ENCODE data around the gene RACGAP1.
"Not testable (repeated sequence)": the region's sequence is repeated elsewhere in the genome, so short reads cannot be mapped to it uniquely, and the experiment has no call there.

The RACGAP1 gene

DNA sequence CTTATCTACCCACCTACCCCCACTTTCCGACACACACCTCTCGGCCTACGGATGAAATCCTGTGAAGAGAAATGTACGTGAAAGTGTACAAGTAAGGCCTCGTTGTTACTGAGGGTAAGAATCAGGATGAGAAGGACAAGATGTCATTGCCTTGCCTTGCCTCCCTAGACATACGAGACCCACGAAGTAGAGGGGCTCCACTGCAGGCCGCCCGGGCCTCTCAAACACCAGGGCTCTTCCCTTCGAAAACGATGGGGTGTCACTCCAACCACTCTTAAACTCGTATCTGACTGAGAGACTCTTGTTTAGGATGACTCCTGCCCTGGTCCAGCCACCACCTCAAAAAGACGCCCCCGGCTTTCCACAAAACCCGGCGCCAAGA, 498 bp downstream of the RACGAP1 start:
- DNase-seq = peak; percentile 27

- no peak for DNase-seq
Measured at GRCh38 chr12:50024227-50024626, 1.1 kb downstream of the RACGAP1 start.

GRCh38 chr12:50022903-50023302, 2.4 kb downstream of the RACGAP1 start:
- no peak for DNase-seq

DNA sequence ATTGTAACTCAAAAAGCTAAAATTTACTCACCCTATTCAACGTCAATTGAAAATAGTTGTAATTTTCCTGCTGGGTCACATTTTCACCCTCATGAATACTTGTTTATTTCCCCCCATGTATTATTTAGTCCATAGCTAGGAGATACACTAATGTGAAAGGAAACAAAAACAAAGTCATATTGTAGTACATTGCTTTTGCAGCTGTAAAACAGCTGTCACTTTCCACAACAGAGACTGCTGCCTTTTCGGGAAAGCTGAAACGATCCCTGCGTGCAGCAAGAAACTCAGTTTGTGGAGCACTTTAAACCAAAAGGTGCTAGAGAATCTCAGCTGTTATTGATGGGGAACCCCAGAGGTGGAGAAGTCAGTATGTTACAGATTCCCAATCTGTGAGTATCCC, 4.3 kb downstream of the RACGAP1 start:
- DNase-seq = no peak

DNA sequence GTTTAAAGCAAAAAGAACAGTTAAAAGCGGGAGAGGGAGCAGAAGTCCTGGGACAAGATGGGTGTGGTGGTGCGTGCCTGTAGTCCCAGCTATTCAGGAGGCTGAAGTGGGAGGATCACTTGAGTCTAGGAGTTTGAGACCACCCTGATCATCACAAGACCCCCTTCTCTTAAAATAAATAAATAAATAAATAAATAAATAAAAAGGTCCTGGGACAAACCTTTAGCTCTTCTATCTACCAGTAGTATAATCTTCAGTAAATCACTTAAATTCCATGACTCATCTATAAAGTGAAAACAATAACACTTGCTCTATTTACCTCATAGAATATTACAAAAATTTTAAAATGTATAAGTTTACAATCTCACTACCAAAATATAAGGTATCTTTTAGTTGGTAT, 5.8 kb downstream of the RACGAP1 start:
- no peak for DNase-seq

DNA sequence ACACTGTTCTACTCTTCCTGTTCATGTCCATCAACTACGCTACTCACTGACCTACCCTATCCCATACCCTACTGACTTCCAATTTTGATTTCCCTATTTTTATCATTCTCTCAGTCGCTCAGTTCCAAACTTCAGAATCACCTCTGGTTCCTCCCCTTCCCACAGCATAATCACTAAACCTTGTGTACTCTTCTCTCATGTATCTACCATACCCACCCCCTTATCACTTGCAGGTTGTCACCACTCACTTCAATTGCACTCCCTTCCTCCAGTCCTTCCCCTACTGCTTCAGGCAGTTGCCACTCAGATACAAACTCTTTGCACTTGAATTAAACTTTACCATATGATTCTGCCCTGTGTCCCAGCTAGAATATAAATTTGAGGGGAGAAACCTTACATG, 6.3 kb downstream of the RACGAP1 start:
- DNase-seq = no peak

- no peak for DNase-seq
Measured at GRCh38 chr12:50018154-50018553, 7.1 kb downstream of the RACGAP1 start.

- DNase-seq = no peak
Measured at GRCh38 chr12:50017641-50018040, 7.7 kb downstream of the RACGAP1 start.

DNA sequence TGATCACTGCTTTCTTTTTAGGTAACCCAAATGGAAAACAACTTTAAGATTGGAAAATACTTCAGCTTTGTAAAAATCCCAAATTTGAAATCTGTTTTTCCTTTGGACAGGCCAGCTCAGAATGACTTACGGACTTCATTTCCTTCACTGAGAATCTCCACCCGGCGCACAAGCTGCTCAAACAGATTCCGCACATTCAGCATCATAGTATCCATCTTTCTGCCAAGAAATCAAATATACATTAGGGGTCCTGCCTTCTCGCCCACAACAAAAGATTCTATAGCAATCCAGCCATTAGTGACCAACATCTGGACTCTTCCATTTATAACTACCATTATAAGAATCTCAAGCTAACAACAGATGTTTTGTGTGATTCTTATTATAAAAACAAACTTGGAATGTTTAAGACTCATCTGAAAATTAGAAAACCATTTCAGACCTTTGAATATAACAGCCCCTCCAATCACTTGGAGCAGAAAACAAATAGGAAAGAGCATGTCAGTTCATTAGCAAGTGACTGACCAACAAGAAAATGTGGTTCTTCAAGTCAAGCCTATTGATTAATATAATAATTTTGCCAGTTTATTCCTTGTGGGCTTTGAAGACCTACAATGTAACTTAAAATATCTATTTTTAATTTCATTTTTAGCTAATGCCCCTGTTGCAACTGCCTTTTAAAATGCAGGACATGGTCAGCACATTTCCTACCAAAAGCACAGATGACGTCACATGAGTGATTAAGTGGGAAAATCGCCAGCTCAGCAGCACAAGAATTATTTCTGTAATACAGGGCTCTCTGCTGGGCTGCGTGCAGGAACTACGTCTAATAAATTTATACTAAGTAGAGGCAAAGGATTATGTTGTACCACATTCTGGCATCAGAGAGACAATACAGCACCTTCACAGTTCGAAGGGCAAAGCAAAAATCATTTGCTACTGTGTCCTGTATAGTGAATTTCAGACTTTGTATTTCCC, 8.5 kb downstream of the RACGAP1 start:
- DNase-seq = no peak

DNA sequence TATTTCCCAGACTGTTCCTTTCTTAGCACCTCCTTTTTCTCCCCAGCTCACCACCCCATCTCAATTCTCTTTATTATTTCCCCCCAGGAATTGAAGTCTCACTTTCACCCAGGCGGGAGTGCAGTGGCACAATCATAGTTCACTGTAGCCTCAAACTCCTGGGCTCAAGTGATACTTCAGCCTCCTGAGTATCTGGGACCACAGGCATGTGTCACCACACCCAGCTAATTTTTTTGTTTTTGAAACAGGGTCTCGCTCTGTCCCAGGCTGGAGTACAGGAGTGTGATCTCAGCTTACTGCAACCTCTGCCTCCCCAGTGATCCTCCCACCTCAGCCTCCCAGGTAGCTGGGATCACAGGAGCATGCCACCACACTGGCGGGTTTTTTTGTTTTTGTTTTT, 11.0 kb downstream of the RACGAP1 start:
- DNase-seq = no peak

GRCh38 chr12:50013361-50014147, 11.7 kb downstream of the RACGAP1 start:
- DNase-seq = no peak

- no peak for DNase-seq
Measured at GRCh38 chr12:50006754-50007442, 18.4 kb downstream of the RACGAP1 start.

DNA sequence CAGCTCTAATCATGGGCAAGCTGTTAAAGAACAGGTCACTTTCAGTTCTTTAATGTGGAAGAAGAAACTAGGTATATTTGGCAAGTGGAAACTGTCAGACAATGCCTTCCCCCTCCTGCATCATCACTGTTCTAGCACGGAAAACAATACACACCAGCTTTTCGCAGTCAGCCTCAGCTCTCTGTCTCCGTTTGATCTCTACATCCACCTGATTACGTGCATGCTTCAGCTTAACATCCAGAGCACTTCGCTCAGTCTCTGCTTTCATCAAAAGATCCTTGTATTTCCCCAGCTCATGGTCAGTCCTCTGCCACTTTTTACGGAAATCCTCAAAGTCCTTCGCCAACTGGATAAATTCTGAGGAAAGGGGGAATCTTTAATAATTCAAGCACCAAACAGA, 19.0 kb downstream of the RACGAP1 start:
- no peak for DNase-seq

- DNase-seq = no peak
Measured at GRCh38 chr12:50005175-50005574, 20.1 kb downstream of the RACGAP1 start.

GRCh38 chr12:50004696-50005095, 20.6 kb downstream of the RACGAP1 start:
- DNase-seq = no peak

GRCh38 chr12:50003595-50003994, 21.7 kb downstream of the RACGAP1 start:
- DNase-seq = no peak

- no peak for DNase-seq
Measured at GRCh38 chr12:49998453-49998852, 26.8 kb downstream of the RACGAP1 start.

GRCh38 chr12:49990273-49990672, 35.0 kb downstream of the RACGAP1 start:
- no peak for DNase-seq

- not testable (repeated sequence) for DNase-seq
Measured at GRCh38 chr12:49989400-49989799, 35.9 kb downstream of the RACGAP1 start.

GRCh38 chr12:49987625-49988303, 37.5 kb downstream of the RACGAP1 start:
- no peak for DNase-seq

DNA sequence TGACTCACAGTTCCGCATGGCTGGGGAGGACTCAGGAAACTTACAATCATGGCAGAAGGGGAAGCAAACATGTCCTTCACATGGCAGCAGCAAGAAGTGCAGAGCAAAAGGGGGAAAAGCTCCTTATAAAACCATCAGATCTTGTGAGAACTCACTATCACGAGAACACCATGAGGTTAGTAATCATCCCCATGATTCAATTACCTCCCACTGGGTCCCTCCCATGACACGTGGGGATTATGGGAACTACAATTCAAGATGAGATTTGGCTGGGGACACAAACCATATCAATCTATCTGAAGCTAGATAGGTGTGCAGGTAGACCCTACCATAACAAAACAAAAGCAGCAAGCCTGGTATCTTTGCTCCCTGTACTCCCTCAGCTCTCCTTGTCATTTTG, 38.8 kb downstream of the RACGAP1 start:
- not testable (repeated sequence) for DNase-seq

- peak; percentile 25 for DNase-seq
Measured at GRCh38 chr12:49985981-49986380, 39.3 kb downstream of the RACGAP1 start.

All from stimulated activated CD4-positive, alpha-beta T cell treated with anti-CD3 and anti-CD28 coated beads, Interleukin-15, amount 100 ng/mL, for 24 hours (primary cell).